Gastroesophageal sphincter (tissue), 4 donors: ENCODE results near the gene CTAG1A. TPM values are rescaled to one million over a fixed set of nuclear protein-coding genes. Genes with fewer than 3 reads are reported as not detected.

Source experiments
- ATAC-seq: fragments of 150-250 bp; one replicate; pipeline ENCODE4 v1.9.1; 2016; ENCODE audit warnings: mild to moderate bottlenecking, moderate library complexity
- H3K27ac ChIP-seq, 4 donors: fragments of 200-600 bp; sonication (generic) in 3 of 4; 1 replicate in 3 of 4; 2 replicates in 1 of 4; pipeline ENCODE4 v1.5.1; 2016 to 2019
- H3K27me3 ChIP-seq: fragments of 200-600 bp; sonication (generic); one replicate; pipeline ENCODE4 v1.5.1; 2019
- H3K36me3 ChIP-seq, 2 donors: fragments of 200-600 bp; sonication (generic); one replicate each; pipeline ENCODE4 v1.5.1; 2019; ENCODE audit warnings: control low read depth in 1 of 2
- H3K4me1 ChIP-seq, 3 donors: fragments of 200-600 bp; sonication (generic); 1 replicate in 2 of 3; 2 replicates in 1 of 3; pipeline ENCODE4 v1.5.1; 2016 to 2019; ENCODE audit warnings: control low read depth in 2 of 3
- H3K4me3 ChIP-seq, 2 donors: fragments of 200-600 bp; sonication (generic); one replicate each; pipeline ENCODE4 v1.5.1; 2019; ENCODE audit warnings: mild to moderate bottlenecking in 1 of 2, moderate library complexity in 1 of 2
- H3K9me3 ChIP-seq, 3 donors: fragments of 200-600 bp; sonication (generic); one replicate each; pipeline ENCODE4 v1.5.1; 2017 to 2019; ENCODE audit warnings: control low read depth in 2 of 3
- CTCF ChIP-seq, 4 experiments: fragments of 200-600 bp in 2 of 4; fragments of 450-650 bp in 2 of 4; sonication (generic) in 1 of 4; IDR thresholded peaks; one replicate each; pipeline ENCODE4 v1.5.1; 2017 to 2019; ENCODE audit warnings: antibody characterized with exemption in 4 of 4, mild to moderate bottlenecking in 2 of 4, moderate library complexity in 2 of 4
- EP300 ChIP-seq: sonication (generic); formaldehyde crosslinking; IDR thresholded peaks from one replicate; pipeline ENCODE4 v1.6.1; 2017; ENCODE audit warnings: antibody characterized with exemption, mild to moderate bottlenecking
- POLR2A ChIP-seq, 2 donors: fragments of 450-650 bp; IDR thresholded peaks; one replicate each; pipeline ENCODE4 v1.6.1; 2017; ENCODE audit warnings: antibody characterized with exemption in 2 of 2, mild to moderate bottlenecking in 2 of 2, moderate library complexity in 1 of 2
- POLR2AphosphoS5 ChIP-seq: sonication (generic); formaldehyde crosslinking; IDR thresholded peaks from one replicate; pipeline ENCODE4 v1.6.1; 2017; ENCODE audit warnings: antibody characterized with exemption
- WGBS, 2 donors: methylation state at CpG; one replicate each; pipeline ENCODE4 v1.1.5; 2018; ENCODE audit warnings: low coverage in 1 of 2; 5-methylcytosine and 5-hydroxymethylcytosine counted together
- total RNA-seq, 4 donors: library from RNA; depleted of rRNA; stranded (reverse); fragments of >200 nt; gene quantifications; one replicate each; pipeline ENCODE4 v1.1.0, GENCODE V29; 2016

The CTAG1A gene
- total RNA-seq, 4 donors from 2014 or later: not detected

GRCh38 chrX:154600759-154601374, 15.9 kb downstream of the CTAG1A start:
- Histone ChIP-seq H3K27me3 (no peaks in the 10 kb centered on the region), H3K36me3 (no peaks in the 10 kb centered on the region), H3K27ac (no peak overlapping the region), H3K4me1 (peaks cover 0 to 10% (median 0%) of the 10 kb centered on the region in 3 donors), H3K4me3 (no peak overlapping the region), H3K9me3 (no peaks in the 10 kb centered on the region)
- TF ChIP-seq EP300: no peak
- no peak for TF ChIP-seq CTCF (IDR thresholded peaks at IDR 0.05)
- no peak for TF ChIP-seq POLR2AphosphoS5
- no peak for TF ChIP-seq POLR2A (IDR thresholded peaks at IDR 0.05)
- WGBS, 2 donors: no CpG with 5 or more reads among the region's 15 CpGs
- ATAC-seq: no peak

- Histone ChIP-seq H3K27me3 (no peaks in the 10 kb centered on the region), H3K4me3 (no peak overlapping the region), H3K4me1 (peaks cover 0 to 10% (median 0%) of the 10 kb centered on the region in 3 donors), H3K9me3 (no peaks in the 10 kb centered on the region), H3K27ac (no peak overlapping the region), H3K36me3 (no peaks in the 10 kb centered on the region)
- no peak for ATAC-seq
- WGBS, 2 donors: 100% methylated on average over 2 of the region's 13 CpGs; no CpG with 5 or more reads in 1 of the 2 donors
- TF ChIP-seq POLR2A (IDR thresholded peaks at IDR 0.05) (no peak), CTCF (IDR thresholded peaks at IDR 0.05) (no peak), POLR2AphosphoS5 (no peak), EP300 (no peak)
Observed at GRCh38 chrX:154602226-154602625, 17.3 kb downstream of the CTAG1A start.

GRCh38 chrX:154602766-154603437, 18.0 kb downstream of the CTAG1A start:
- ATAC-seq: no peak
- no peak for TF ChIP-seq EP300
- TF ChIP-seq POLR2AphosphoS5: no peak
- TF ChIP-seq POLR2A (IDR thresholded peaks at IDR 0.05): no peak
- TF ChIP-seq CTCF (IDR thresholded peaks at IDR 0.05): no peak
- Histone ChIP-seq H3K27me3 (no peaks in the 10 kb centered on the region), H3K9me3 (no peaks in the 10 kb centered on the region), H3K36me3 (no peaks in the 10 kb centered on the region), H3K4me1 (peaks cover 0 to 10% (median 0%) of the 10 kb centered on the region in 3 donors), H3K27ac (no peak overlapping the region), H3K4me3 (no peak overlapping the region)
- WGBS, 2 donors: 87 to 94% methylated on average over 4 to 5 of the region's 18 CpGs

- peaks cover 0 to 10% (median 0%) of the 10 kb centered on the region in 3 donors for H3K4me1 ChIP-seq
- H3K36me3 ChIP-seq: no peaks in the 10 kb centered on the region
- no peaks in the 10 kb centered on the region for H3K9me3 ChIP-seq
- TF ChIP-seq EP300 (no peak), CTCF (IDR thresholded peaks at IDR 0.05) (no peak), POLR2A (IDR thresholded peaks at IDR 0.05) (no peak), POLR2AphosphoS5 (peak; percentile 44)
- no peaks in the 10 kb centered on the region for H3K27me3 ChIP-seq
- peak overlapping the region in 3 of 4 donors; percentile 24 to 33 (median 27) for H3K27ac ChIP-seq
- H3K4me3 ChIP-seq: no peak overlapping the region
- ATAC-seq: peak; percentile 28
- WGBS, 2 donors: 21 to 89% methylated on average over 2 to 3 of the region's 13 CpGs
Observed at GRCh38 chrX:154603438-154604430, 18.8 kb downstream of the CTAG1A start.
